Measurements from ENCODE around the gene GPAM.
"Not testable (repeated sequence)": the region's sequence is repeated elsewhere in the genome, so short reads cannot be mapped to it uniquely, and the experiment has no call there.

Gene GPAM

GRCh38 chr10:112183329-112184051, at the start of gene GPAM:
TSS of gene GPAM (minus strand) at chr10:112183765. CDS start at chr10:112181784, 1,981 bp downstream.
- peak; percentile 98 to 100 for DNase-seq (ENCODE audit: low read depth in 1 of 2, low spot score in 1 of 2)

GRCh38 chr10:112232670-112233069, 49.1 kb upstream of the GPAM start:
- DNase-seq (ENCODE audit: low read depth in 1 of 2, low spot score in 1 of 2), result no peak

DNA sequence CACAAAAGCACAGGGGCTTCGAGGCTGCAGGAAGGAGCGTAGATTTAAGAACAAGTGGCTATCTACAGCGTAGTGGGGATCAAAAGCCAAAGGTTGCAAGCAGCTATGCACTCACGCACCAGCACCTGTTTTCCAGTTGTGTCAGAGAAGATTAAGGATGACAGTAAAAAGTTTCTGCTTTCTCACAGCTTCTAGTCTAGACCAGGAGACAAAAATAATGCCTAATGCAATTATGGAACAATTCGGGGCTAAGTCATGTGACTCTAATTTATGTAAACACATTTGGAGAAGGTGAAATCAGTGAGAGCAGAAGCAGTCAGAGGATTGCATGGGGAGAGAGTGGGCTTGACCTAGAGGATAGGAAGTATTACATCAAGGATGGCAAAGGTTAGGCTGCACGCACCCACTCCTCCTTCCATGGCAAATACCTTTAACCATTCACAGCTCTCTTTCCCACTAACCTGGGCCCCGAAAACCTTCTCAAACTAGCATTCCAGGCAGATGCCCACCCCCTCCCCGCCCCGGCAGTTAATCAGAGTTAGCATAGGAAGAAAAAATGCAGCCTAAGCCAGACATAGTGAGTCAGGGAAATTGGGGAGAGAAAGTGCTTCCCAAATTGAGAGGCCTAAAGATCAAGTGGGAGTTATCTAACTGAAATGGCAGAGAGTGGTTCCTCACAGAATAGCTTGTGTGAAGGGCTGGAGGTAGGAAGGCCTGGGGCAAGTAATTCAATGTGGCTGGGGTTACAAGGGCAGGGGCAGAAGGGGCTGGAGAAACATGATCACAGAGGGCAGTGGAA, 48.2 kb upstream of the GPAM start:
- no peak for DNase-seq (ENCODE audit: low read depth in 1 of 2, low spot score in 1 of 2)

DNA sequence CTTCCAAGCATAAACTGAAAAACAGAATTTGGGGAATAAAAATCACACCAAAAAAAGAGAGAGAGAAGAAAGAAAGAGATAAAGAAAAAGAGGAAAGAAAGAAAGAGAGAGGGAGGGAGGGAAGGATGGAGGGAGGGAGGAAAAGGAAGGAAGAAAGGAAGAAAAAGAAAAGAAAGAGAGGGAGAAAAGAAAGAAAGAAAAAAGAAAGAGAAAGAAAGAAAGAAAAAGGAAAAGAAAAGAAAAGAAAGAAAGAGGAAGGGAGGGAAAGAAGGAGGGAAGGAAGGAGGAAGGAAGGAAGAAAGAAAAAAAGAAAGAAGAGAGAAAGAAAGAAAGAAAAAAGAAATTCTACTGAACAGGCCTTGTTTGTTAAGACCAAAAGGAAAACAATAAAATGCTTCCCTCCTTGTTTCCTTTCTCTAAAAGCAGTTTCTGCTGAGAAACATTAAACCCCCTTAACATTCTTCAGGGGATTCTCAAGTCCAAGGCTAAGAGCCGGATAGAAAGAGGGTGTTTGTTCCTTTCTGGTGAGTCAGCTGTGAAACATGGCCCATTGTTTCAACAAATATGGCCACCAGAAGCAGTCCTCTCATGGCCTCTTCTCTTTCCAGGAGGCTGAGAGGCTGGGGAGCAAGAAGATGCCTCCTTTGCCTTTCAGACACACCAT, 46.9 kb upstream of the GPAM start:
- DNase-seq (ENCODE audit: low read depth in 1 of 2, low spot score in 1 of 2), result no peak

DNA sequence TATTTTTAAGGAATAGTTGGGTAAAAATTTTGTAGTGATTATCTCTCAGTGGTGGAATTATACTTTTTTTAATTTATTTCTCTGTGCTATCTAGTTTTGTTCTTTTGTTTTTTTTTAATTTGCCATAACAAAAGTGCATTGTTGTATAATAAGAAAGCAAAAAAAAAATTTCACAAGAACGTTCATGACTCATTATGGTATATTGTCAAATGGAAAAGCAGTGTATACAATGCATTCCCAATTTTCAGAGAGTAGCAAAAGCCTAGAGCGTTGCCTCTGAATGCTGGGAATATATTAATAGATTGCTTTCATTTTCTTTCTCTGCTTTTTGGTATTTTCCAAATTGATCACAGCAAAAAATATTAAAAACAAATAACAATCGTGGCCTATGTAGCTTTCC, 46.3 kb upstream of the GPAM start:
- no peak for DNase-seq (ENCODE audit: low read depth in 1 of 2, low spot score in 1 of 2)

DNA sequence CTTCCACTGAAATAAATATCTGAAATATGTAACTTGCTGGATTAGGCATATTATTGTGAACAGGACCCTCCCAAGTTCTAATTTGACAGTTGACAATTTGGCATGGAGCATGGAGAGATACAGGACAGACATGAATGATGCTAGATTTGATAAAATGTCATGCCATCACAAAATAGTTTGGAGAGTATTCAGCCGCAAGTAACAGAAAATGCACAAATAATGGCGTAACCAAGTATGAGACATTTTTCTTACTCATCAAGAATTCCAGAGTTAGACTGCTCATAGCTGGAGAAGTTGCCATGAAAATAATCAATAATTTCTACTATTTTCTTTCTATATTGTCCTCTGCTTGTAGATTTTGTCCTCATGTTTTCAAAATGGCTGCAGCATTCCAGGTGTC, 45.5 kb upstream of the GPAM start:
- DNase-seq (ENCODE audit: low read depth in 1 of 2, low spot score in 1 of 2), result no peak

DNA sequence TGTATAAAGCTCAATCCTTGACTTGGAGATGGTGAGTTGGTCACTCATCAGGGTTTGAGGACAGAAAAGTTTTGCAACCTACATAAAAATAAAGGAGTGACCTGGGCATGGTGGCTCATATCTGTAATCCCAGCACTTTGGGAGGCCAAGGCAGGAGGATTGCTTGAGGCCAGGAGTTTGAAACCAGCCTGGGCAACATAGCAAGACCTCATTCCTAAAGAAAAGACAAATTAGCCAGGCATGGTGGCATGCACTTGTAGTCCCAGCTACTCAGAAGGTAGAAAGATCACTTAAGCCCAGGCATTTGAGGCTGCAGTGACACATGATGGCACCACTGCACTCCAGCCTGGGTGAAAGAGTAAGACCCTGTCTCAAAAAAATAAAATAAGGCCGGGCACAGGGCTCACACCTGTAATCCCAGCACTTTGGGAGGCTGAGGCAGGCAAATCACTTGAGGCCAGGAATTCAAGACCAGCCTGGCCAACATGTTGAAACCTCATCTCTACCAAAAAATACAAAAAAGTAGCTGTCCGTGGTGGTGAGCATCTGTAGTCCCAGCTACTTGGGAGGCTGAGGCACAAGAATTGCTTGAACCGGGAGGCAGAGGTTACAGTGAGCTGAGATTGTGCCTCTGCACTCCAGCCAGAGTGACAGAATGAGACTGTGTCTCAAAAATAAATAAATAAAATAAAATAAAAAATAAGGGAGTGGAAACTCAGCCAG, 45.0 kb upstream of the GPAM start:
- not testable (repeated sequence) for DNase-seq (ENCODE audit: low read depth in 1 of 2, low spot score in 1 of 2)

DNA sequence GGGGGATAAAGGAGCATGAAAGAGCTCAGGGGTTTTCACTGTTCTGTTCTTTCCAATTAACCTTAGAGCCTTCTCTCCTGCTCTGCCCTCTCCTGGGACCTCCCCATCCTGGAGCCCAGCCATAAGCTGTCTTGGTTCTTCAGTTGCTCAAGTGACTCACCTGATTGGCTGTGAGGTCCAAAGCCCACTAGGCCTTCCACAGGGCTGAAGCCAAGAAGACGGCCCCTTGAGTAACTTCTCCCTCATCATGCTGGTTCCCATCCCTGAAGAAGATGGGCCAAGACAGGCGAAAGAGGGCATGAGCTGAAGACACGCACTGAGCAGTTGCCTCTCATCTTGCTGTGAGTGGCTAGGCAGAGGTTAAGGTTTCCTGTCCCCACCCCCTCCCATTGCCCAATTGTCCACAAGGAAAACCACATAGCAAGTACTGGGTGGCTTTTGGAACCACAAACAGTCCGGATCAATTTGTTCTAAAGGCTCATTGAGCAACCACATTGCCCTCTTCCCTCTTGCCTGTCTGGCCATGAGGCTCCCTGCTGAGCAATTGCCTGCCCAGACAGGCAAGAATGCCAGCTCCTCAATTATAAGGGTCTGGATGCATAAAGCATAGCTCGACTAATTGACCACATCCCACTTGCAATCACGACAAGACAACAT, 43.9 kb upstream of the GPAM start:
- no peak for DNase-seq (ENCODE audit: low read depth in 1 of 2, low spot score in 1 of 2)

- no peak for DNase-seq (ENCODE audit: low read depth in 1 of 2, low spot score in 1 of 2)
Observed at GRCh38 chr10:112226439-112227248, 43.1 kb upstream of the GPAM start.

DNA sequence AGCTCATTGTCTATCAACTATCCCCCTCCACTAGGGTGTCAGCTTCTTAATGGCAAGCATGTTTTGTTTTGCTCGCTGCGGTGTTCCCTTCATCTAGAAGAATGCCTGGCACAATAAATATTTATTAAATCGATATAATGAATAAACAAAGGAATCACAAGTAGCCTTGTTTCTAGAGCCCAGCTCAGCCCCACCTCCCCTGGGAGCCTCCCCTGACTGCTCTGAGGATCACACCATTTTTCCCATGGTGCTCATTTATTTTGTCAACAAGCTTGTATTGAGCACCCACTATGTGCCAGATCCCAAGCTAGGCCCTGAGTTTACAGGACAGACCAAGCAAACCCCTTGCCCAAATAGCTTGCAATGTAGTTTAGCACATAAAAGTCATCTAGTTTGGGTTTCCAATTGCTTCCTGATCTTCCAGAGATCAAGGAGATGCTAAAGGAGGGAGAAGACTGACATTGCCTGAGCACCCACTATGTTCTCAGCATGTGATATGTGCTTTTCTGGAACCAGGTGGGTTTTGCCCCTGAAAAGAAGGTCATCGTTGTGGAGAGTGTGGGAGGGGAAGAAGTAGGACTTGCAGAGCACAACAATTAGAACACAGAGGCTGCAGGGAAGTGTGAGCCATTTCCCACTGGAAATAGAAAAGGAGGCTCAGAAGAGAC, 42.3 kb upstream of the GPAM start:
- DNase-seq (ENCODE audit: low read depth in 1 of 2, low spot score in 1 of 2), result no peak

- no peak for DNase-seq (ENCODE audit: low read depth in 1 of 2, low spot score in 1 of 2)
Observed at GRCh38 chr10:112224933-112225529, 41.5 kb upstream of the GPAM start.

DNA sequence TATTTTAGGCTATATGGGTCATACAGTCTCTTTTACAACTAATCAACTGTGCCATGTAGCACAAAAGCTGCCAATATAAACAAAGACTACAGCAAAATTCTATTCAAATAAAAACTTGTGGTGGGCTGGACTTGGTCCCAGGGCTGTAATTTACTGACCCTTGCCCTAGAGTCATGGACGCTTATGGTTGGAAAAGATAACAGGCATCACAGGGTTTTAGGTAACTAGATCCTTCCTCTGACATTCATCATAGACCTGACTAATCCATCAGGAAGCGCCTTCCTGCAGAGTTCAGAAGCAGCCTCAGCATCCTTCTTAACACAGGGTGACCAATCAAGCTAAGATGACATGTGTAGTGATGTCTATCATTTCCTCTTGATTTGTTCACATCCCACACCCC, 40.2 kb upstream of the GPAM start:
- no peak for DNase-seq (ENCODE audit: low read depth in 1 of 2, low spot score in 1 of 2)

- no peak for DNase-seq (ENCODE audit: low read depth in 1 of 2, low spot score in 1 of 2)
Observed at GRCh38 chr10:112222799-112223198, 39.2 kb upstream of the GPAM start.

- no peak for DNase-seq (ENCODE audit: low read depth in 1 of 2, low spot score in 1 of 2)
Observed at GRCh38 chr10:112221545-112221944, 38.0 kb upstream of the GPAM start.

DNA sequence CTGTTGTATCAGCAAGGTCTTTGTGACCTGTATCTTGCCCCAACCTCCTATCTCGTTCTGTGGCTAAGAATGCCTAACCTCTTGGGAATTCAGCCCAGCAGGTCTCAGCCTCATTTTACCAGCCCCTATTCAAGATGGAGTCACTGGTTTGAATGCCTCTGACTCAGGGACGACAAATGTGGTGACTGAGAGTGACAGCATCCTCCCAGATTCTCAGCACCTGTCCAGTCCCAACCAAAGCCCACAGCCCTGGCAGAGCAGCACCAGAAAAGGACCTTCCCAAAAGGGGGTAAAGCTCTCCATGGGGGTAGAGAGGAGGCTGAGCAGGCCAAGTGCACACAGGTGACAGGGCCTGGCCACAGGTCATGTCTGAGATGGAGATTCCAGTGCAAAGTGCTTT, 35.4 kb upstream of the GPAM start:
- DNase-seq (ENCODE audit: low read depth in 1 of 2, low spot score in 1 of 2), result no peak

DNA sequence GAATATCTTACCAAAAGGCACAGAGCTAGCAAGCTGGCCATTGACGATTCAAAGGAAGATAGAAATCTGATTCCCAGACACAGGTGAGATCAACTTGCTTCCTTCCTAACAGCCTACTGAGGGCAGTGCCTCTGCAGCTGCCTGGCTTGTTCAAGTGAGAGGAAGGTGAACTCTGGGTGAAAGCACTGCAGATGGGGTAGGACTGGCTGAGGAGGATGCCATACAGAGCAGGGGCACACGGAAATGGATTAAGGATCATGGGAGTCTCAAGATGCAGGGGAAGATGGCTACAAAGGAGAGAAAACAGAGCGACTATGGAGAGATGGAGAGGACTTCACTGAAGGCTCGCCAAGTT, 34.4 kb upstream of the GPAM start:
- no peak for DNase-seq (ENCODE audit: low read depth in 1 of 2, low spot score in 1 of 2)

GRCh38 chr10:112217386-112218035, 33.9 kb upstream of the GPAM start:
- DNase-seq (ENCODE audit: low read depth in 1 of 2, low spot score in 1 of 2), result no peak

- DNase-seq (ENCODE audit: low read depth in 1 of 2, low spot score in 1 of 2), result no peak
Observed at GRCh38 chr10:112216966-112217365, 33.4 kb upstream of the GPAM start.

DNA sequence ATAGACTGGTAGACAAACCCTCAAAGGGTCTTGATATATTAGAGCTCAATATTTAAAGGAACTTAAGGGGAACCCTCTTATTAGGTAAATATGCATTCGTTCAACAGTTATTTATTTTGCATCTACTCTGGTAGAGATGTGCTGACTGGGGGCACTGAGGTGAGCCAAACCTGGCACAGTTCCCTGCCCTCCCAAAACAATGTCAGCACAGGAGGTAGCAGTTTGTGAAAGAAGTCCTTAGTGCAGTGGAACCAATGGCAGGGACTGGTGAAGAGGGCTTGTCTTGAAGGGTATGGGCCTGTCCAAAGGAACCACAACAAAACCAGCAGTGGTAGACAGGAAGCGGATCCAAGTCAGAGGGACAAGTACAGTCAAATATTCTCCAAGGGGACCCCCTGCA, 32.6 kb upstream of the GPAM start:
- no peak for DNase-seq (ENCODE audit: low read depth in 1 of 2, low spot score in 1 of 2)
